Prostate gland (tissue), 2 donors: ENCODE measurements around the gene PEX1.
A peak's percentile ranks its signal among the peaks of the same experiment; 100 is the strongest.

Source experiments
- POLR2A ChIP-seq: fragments of 450-650 bp; IDR thresholded peaks from one replicate; pipeline ENCODE4 v1.6.1; 2016; ENCODE audit warnings: antibody characterized with exemption, mild to moderate bottlenecking
- TF ChIP-seq, protein P1 (sequence below), 4 experiments: fragments of 200-600 bp in 2 of 4; fragments of 450-650 bp in 2 of 4; sonication (generic) in 2 of 4; IDR thresholded peaks; 1 replicate in 3 of 4; 2 replicates in 1 of 4; pipeline ENCODE4 v1.5.1; 2016 to 2019; ENCODE audit warnings: antibody characterized with exemption in 4 of 4, mild to moderate bottlenecking in 2 of 4, moderate library complexity in 2 of 4

DNA sequence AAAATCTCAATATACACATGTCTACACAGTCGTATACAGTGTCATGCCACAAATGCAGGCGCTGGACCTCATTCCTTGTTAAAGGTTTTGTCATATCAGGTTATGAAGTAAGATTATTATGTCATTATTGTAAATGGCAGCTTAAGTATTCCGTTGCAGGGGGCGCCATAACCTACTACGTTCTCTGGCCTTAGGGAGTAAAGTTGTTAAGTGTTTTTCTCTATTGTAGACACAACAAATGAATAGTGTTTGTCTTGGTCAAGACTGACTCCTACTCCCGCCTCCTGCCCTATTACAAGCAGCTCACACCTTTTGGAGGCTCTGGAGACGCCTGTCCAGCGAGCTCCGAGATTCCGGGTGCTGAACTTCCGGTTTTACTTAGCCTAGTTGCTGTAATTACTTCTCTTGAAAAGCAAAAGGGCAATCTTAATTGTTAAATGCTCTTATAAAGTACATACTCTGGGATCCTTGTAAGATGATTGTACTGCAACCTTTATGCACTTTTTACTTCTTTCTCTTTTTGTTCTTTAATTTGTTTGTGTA lies 80.0 kb downstream of the PEX1 start:
- TF ChIP-seq, protein P1, sequence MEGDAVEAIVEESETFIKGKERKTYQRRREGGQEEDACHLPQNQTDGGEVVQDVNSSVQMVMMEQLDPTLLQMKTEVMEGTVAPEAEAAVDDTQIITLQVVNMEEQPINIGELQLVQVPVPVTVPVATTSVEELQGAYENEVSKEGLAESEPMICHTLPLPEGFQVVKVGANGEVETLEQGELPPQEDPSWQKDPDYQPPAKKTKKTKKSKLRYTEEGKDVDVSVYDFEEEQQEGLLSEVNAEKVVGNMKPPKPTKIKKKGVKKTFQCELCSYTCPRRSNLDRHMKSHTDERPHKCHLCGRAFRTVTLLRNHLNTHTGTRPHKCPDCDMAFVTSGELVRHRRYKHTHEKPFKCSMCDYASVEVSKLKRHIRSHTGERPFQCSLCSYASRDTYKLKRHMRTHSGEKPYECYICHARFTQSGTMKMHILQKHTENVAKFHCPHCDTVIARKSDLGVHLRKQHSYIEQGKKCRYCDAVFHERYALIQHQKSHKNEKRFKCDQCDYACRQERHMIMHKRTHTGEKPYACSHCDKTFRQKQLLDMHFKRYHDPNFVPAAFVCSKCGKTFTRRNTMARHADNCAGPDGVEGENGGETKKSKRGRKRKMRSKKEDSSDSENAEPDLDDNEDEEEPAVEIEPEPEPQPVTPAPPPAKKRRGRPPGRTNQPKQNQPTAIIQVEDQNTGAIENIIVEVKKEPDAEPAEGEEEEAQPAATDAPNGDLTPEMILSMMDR (IDR thresholded peaks at IDR 0.05): peak in 2 of 4 experiments; percentile 43
- TF ChIP-seq POLR2A: no peak
